Kasumi-1 (cell line): ENCODE measurements around the gene LAMB4.

ENCODE experiments used
- DNase-seq, 2 experiments: peaks; one replicate each; lab custom pipeline; 2025; lab: John Stamatoyannopoulos, UW

LAMB4 gene, protein sequence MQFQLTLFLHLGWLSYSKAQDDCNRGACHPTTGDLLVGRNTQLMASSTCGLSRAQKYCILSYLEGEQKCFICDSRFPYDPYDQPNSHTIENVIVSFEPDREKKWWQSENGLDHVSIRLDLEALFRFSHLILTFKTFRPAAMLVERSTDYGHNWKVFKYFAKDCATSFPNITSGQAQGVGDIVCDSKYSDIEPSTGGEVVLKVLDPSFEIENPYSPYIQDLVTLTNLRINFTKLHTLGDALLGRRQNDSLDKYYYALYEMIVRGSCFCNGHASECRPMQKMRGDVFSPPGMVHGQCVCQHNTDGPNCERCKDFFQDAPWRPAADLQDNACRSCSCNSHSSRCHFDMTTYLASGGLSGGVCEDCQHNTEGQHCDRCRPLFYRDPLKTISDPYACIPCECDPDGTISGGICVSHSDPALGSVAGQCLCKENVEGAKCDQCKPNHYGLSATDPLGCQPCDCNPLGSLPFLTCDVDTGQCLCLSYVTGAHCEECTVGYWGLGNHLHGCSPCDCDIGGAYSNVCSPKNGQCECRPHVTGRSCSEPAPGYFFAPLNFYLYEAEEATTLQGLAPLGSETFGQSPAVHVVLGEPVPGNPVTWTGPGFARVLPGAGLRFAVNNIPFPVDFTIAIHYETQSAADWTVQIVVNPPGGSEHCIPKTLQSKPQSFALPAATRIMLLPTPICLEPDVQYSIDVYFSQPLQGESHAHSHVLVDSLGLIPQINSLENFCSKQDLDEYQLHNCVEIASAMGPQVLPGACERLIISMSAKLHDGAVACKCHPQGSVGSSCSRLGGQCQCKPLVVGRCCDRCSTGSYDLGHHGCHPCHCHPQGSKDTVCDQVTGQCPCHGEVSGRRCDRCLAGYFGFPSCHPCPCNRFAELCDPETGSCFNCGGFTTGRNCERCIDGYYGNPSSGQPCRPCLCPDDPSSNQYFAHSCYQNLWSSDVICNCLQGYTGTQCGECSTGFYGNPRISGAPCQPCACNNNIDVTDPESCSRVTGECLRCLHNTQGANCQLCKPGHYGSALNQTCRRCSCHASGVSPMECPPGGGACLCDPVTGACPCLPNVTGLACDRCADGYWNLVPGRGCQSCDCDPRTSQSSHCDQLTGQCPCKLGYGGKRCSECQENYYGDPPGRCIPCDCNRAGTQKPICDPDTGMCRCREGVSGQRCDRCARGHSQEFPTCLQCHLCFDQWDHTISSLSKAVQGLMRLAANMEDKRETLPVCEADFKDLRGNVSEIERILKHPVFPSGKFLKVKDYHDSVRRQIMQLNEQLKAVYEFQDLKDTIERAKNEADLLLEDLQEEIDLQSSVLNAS (N-terminal part only)

DNA sequence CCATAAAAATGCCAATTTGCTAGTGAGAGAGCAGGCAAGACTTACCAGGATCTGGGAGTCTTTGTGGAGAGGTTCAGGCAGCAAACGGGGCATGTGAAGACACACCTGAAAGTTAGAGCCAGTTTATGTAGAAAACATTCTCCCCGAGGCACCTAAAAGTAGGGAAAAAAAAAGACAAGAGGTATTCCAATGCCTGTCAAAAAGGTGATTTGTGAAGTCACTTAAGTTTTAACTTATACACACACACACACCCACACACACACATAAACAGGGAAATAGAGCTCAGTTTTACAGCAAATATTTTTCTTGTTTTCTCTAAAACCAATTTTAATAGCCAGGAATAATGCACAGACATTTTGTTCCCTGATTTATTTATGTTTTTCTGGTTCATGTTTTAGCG, at the start of gene LAMB4:
Gene LAMB4, minus strand, starts transcription at position 101 of the 400 bp plus-strand sequence. CDS start 7,197 bp downstream, outside the sequence.
- no peak for DNase-seq

DNA sequence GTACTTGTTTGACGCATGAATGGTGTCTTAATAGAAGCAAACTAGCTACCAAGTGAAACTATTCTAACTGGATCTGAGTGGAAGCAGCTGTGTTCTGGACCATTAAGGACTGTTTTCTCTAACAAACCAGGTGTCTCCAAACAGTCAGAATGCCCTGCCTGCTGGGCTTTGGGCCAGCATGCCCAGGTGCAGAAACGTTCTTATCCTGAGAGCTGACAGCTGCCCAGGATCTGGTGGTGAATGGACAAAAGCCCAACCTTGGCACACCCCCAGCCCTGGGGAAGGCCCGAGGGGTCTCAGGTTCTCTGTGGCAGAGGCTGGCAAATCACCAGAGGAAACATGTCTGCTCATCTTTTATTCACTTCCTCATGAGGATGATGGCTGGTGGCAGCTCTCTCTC, 48.2 kb upstream of the LAMB4 start:
- no peak for DNase-seq

DNA sequence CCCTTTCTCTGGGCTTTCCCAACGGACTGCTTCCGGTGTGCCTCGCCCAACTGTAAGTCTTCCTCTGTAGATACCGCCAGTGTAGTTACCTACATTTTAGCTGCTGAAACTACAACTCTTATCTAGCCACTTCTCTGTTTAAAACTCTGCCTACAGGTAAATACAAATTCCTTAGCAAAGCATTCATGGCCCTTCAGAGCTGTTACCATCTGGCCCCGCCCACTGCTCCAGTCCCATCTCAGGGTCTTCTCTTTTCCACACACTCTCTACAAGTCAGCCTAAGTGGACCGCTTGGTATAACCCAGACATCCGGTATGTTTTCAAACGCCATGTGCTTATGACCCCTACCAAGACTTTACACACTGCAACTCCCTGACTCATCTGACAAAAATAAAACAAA, 41.0 kb upstream of the LAMB4 start:
- DNase-seq, result no peak

DNA sequence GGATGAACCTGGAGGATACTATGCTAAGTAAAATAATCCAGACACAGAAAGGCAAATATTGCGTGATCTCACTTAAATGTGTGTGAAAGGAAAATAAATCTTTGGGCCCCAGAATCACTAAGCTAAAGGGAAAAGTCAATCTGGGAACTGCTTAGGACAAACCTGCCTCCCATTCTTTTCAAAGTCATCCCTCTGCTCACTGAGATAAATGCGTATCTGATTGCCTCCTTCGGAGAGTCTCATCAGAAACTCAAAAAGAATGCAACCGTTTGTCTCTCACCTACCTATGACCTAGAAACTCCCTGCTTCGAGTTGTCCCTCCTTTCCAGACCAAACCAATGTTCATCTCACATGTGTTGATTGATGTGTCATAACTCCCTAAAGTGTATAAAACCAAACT, 40.1 kb upstream of the LAMB4 start:
- no peak for DNase-seq

DNA sequence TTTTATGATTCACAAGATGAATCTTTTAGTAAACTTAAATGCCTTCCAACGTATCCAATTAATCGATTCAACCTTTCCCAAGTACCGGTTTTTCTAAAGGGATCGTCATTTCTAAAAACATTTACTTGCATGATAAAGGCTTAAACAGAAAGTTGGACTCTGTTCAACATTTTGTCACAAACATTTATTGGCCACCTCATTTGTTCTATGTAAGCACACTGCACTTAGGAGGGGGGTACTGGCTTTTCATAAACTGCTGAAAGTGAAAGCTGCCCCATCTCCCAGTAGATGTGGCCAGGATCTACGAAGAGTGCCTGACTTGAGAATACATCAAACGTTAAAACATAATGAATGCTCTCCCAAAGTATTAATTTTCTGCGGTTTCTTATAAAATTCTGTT, 37.3 kb upstream of the LAMB4 start:
- DNase-seq, result no peak

DNA sequence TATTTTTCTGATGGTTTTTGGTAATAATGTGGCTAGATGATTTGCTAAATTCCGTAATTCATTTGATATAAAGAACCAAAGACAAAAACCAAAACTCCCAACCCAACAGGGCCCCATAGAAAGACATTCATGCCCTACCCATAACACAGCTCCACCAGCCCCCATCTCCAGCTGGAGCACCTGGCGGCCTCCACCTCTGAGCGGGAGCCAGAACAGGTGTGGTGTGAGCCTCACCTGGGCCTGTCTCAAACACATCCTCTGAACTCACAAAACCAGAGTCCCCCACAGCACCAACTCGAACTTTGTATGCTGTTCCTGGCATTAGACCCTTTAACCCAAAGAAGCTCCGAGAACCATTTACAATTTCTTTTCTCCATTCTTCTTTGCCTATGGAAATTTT, 36.5 kb upstream of the LAMB4 start:
- no peak for DNase-seq

DNA sequence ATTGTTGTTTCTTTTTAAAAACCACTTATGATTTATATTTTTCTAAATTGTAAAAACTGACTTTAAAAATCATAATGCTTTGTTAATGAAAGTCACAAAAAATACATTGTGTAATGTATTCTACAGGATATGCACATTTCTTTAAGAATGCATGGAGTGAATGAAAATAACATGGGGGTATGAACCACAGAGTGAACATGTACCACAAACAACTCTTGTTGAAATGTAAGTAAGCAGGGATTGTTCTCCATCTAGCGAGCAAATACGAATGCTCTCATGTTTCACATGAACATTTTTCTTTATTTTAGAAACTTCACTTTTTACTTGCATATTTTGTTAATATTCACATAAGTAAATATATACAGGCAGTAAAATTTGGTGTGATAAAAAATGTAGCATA, 35.6 kb upstream of the LAMB4 start:
- no peak for DNase-seq

DNA sequence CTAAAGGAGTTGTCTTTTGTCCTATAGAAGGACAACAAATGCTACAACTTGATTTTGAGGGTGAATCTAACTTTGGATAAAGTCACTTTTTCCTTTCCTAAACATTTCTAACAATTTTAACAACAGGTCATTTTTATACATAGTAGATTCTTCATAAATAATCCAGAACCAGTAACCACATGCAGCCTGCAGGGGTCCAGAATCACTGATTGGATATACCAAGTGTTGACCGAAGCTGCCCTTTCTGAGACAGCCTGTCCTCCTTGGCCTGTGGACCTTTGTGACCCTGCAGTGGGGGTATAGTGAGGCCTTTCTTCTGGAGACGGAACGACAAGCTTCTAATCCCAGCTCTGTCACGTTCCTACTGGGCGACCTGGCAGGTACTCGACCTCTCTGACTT, 34.8 kb upstream of the LAMB4 start:
- DNase-seq, result no peak

DNA sequence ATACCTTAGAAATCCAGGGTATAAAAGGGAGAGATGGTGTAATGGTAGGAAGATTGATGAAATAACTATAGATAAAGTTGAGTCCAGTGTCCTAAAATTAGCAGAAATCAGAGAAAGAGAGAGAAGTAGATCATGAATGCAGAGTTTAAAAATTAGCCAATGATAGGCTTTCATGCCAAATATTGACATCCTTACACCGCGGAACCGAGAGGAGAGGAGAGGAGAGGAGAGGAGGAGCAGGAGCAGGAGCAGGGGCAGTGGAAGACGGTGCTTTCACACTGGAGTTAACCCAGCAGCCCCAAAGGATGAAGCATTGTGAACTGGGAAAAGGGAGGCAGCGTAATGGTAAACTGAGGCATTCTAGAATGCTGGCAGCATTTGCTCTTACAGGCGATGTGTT, 34.2 kb upstream of the LAMB4 start:
- no peak for DNase-seq

DNA sequence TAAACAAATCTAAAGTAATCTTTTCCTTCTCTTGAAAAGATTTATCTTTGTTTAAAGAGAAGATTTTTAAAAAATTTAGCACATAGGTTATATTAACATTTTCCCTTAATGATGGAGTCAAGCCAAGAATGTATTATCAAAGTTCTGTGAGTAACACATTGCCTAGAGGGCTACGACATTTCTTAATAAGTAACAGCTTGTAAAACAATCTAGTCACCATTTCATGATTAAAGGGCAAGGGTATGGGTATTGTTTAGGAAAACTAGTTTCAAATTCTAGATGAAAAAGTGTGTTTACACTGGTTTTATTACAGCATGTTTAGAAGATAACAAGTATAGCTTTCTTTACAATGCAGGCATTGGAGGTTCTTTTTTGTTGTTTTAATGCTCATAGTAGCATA, 28.6 kb upstream of the LAMB4 start:
- no peak for DNase-seq

DNA sequence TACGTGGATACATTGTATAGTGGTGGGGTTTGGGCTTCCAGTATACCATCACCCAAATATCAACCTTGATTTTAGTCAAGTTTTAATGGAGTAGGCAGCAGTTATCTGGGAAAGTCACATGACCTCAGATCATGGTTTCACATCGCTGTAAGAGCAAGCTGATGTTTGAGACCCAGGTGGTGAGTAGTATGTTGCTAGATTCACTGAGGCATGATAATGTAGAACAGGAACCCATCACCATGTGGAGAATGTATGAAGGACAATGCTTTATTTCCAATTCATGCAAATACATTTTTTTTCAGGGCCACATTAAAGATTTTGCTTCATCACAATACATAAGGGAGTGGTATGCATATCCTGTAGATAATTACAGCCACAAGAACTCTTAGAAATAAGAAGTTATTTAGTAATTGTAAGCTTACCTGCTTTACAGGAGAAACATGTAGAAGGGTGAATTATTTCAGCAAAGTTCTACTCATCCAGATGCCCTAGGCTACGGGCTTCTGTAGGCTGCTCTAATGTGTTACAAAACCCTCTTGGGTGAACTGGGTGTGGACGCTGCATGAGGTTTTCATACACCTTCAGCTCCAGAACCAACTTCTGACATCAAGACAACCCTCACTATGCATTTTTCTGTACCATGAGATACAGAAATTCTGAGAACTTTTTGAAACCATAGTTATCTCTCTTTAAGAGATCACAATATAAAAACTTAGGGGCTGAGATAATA, 27.6 kb upstream of the LAMB4 start:
- DNase-seq, result no peak

DNA sequence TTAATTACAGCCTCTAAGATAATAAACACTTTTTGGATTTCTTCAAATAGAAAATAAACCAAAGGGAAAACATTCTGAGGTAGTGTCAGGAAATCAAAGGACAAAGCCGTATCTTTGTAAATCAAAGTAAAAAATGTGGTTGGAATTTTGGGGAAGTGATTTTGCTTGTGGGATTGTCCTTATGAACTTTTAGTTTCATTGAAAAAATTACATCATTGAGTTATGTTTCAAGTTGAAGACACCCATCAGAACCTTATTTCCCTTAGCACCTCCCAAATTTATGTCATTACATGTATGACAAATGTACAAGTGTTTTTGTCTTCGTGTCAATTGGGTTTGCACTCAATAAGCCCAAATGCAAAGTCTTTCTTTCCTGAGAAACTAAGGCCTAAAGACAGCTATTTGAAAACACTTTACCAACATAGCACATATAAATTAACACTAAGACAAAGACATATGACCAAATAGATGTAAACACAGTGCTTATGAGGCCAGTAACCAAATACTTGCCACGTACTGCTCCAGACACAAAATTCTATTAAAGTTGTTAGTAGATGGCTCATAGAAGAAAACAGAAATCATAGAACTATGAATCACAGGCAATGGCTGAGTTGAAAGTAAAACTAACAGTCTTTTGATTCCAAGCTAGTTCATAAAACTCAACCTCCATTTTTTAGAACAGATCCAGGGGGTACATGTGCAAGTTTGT, 26.9 kb upstream of the LAMB4 start:
- no peak for DNase-seq

DNA sequence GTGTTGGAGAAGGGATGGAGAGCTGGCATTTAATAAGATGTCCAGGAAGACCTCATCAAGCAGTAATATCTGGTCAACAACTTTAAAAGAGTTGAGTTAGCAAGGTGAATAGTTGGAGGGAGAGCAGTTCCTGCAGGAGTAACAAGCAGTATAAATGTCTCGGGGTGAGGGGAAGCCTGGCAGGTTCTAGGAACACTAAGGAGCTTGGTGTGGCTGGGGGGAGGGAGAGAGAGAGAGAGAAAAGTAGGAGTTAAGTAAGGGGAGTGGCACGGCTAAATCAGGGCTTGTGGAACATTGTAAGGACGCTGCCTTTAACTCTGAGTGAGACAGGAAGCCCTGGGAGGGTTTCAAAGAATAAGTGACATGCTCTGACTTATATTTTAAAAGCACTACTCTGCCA, 22.0 kb upstream of the LAMB4 start:
- DNase-seq, result no peak

DNA sequence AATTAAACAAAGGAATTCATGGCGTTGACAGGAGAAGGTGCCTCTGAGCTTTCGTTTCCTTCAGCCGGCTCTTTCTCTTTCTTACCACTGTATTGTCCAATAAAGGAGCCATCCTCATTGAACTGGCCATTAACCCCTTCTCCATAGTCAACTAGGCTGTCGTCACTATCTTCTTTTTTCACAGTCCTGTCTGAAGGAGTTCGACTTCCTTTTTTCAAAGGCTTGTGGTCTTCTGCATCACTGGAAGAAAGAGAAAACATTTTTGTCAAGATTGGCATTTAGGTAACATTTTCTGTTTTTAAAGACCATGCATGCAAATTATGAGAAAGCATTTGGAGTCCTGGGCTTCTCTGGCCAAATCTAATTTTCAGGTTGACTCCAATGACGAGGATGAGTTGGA, 19.7 kb upstream of the LAMB4 start:
- DNase-seq, result peak in 1 of 2 experiments; percentile 10

DNA sequence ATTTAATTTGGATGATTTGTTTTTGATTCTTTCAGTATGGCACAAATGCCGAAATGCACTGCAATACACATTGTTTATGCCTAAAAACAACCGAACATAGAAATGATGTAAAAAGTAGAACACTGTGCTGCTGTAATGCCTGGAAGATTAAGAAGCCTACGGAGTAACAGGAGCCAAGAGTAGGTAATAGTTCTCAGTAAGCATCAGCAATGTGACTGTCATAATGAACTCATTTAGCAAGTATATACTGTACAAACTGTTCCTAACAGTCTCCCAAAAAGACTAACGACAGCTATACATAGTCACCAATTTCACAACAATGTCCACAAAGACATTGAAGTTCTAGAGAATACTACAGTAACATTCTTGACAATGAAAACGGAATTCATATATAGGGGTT, 19.0 kb upstream of the LAMB4 start:
- no peak for DNase-seq

DNA sequence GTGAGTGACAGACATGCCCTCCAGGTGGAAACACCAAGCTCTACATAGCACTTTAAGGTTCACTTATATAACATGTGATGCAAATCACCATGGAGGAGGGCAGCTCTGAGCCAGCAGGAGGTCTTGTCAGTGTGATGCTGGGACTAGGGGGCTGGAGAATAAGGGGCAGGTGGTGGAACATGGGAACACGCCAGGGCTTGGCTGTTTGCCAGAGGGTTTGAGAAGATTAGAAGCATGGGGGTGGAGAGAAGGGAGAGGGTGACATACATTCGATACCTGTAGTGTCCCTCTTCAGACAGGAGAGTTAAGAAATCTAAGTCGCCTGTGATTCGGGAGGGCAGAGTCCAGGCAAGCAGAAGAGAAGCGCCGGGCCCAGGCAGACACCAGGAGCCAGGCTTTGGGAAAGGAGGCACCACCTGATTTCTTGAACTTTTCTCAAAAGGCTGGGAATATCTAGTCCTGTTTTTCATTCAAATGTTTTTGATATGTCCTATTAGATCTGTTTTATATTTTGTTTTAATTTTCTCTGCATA, 16.9 kb upstream of the LAMB4 start:
- DNase-seq, result no peak

DNA sequence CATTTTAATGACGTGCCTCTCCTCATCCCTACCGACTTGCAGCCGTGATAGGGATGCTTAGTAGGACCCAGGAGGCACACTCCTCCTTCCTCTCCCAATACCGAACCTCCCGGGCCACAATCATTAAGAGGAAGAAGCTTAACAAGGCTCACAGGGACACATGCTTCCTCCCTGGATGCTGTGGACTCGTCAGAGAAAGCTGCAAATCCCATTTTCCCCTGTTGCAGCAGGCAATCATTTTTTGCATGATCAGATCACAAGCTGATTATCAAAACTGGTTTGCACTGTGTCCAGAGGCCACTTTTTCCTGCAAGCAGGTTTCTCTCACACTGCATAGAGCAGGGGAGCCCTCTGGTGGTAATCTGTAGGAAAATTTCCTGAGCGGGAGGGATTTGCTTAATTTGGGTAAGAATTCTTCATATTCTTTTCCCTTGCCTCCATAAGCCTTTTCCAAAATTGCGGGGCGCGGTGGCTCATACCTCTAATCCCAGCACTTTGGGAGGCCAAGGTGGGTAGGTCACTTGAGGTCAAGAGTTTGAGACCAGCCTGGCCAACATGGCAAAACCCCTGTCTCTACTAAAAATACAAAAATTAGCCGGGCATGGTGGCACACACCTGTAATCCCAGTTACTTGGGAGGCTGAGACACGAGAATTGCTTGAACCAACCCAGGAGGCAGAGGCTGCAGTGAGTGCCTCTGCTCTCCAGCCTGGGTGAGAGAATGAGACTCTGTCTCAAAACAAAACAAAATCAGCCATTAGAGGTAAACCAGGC, 16.1 kb upstream of the LAMB4 start:
- peak; percentile 79 to 80 for DNase-seq

DNA sequence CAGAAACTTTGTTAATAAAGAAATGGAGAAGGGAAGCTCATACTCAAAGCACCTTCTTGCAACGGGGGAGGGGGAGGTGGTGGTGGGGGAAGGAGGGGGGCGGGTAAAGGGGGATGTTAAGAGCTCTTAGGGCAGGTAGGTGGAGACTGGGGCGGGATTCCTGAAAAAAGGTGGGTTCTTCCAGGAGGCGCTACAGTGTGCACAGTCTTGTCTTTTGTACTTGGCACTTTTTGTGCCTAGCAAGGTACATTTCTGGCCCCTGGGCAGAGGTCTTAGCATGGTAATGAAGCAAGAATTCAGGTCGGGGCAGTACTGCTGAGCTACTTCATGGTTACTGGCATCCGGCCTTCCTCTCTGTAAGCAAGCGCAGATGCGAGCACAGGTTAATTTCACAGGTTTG, 15.2 kb upstream of the LAMB4 start:
- DNase-seq, result no peak

DNA sequence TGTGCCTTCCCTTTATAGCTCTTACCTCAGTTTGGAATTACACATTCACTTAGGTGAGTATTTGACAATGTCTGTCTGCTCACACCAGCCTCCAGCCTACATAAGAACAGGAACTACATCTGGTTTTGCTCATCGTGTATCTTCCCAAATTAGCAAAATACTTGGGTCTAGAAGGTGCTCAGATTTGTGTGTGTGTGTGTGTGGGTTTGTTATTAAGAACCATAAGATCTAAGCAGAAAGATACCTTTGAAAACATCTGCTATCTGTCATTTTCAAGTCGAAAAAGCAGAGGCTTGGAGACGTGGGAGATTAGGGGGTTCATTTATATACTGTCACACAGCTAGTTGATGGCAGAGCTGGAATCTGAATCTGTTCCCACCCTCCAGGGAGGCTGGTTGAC, 14.8 kb upstream of the LAMB4 start:
- DNase-seq, result no peak
